IPS-NIHi11 (cell line): ENCODE data around the gene CXCL12.

ENCODE experiments used
- DNase-seq: peaks from one replicate; pipeline ENCODE4 v3.0.0; 2012; ENCODE audit warnings: mixed read lengths, low spot score

CXCL12 gene

DNA sequence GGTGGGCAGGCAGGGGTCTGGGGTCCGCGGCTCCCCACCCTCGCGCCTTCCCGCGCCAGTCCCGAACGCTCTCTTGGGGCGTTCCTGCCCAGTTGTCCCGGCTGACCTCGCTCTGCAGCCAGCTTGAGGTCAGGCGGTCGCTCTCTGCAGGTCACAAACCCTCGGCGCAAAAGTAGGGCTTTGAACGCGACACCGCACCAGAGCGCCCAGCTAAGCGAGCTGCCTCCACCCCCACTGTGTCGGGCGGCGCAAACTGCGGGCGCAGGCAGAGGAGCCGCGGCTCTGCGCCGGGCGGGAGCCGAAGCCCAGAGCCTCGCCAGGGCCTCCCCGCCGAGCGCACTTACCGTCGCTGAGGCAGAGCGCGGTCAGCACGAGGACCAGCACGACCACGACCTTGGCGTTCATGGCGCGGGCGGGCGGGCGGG lies 284 bp downstream of the CXCL12 start:
- peak; percentile 46 for DNase-seq

DNA sequence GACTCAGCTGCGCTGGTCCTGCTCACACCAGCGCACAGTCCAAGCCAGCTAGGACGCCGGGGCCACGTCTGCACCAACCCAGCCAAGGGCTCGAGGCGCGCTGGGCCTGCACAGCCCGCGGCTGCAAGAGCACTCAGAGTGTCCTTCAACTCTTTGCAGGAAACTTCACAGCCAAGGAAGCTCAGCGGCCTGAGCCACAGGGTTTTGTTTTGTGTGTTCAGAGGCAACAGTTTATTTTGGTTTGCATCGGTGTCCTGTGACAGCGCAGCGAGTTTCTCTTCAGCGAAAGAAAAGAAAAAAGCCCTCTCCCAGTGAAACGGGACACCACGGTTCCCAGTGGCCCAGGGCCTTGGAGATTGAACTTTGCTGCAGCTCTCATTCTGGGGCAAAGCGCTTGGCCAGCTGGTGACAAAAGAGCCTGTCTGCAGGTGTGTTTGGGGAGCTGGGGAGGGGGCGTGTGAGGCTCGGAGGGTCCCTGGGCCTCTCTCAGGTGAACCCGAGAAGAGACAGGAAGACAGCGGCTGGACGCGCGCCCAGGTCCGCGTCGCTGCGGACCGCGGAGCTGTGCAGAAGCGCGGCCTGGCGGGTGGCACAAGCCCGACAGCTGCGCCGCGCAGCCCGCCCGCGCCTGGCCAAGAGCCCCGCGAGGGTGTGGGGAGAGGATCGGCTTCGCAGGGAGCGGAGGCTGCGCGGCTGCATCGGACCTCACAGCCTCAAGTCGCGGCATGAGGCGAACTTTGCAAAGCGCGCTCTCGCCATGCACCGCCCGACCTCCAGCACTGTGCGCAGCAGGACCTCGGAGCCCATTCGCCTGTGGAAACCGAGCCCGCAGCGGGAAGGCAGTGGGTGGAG lies 922 bp downstream of the CXCL12 start:
- DNase-seq, result no peak

DNA sequence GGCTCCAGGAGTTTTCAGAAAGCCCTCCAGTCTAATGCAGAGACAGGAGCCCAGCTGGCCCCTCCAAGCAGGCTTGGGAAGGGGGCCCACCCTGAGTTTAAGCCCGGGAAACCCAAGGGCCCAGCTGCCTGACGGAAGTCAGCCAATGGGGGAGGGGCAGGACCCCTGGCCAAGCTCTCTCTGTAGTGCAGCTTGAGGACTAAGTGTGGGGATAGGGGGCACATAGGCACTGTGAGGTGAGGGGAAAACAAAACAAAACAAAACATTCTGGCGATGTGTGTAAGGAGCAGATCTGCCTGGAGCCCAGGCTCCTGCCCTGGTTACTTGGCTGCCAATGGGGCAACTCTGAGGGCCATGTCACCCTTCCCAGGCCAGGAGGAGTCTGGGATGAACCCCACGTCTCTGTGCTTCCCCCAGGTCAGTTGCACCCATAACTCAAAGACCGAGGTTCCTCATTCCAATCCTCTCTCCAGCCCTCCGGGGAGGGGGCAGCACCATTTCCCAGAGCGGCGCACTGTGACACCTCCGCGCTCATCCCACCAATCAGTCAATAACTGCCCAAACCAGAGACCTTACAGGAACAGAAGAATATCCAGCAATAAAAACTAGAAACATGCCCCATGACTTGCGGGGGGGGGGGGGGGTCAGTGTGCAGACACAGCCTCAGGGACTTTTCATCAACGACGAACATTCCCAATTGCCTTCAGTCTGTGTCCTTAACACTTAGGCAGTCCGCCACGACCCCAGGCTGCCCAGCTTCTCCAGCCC lies 1.7 kb downstream of the CXCL12 start:
- no peak for DNase-seq

DNA sequence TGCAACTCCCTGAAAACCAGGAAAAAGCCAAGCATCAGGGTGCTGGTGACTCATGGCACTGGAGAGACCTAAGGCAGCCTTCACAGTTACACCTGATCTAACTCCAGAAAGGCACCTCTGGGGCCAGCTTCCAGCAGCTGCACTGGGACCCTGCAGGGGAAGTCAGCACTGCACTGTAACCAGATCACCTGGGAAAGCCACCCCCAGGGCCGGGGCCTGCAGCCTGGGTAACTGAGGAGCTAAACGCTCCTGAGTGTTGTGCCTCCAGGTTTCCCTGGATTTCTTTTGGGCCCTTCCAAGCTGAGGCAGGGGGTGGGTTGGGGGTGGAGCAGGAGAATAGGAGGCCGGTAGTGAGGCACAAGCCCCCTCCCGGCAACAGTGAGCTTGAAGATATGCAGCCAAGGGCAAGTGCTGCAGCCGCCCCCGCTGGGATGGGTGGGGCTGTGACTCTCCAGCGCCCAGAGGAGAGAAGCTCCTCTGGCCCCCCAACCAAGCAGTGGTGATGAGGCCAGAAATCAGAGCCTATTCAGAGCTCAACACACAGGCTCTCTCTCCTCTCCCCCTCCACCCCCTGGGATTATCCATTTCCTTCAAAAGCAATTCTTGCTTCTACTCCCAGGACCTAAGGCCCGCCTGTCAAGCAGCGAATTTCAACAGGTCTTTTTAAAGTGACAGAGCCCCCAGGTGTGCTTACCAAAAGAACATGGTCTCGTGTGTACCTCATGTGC lies 2.6 kb downstream of the CXCL12 start:
- peak; percentile 57 for DNase-seq

DNA sequence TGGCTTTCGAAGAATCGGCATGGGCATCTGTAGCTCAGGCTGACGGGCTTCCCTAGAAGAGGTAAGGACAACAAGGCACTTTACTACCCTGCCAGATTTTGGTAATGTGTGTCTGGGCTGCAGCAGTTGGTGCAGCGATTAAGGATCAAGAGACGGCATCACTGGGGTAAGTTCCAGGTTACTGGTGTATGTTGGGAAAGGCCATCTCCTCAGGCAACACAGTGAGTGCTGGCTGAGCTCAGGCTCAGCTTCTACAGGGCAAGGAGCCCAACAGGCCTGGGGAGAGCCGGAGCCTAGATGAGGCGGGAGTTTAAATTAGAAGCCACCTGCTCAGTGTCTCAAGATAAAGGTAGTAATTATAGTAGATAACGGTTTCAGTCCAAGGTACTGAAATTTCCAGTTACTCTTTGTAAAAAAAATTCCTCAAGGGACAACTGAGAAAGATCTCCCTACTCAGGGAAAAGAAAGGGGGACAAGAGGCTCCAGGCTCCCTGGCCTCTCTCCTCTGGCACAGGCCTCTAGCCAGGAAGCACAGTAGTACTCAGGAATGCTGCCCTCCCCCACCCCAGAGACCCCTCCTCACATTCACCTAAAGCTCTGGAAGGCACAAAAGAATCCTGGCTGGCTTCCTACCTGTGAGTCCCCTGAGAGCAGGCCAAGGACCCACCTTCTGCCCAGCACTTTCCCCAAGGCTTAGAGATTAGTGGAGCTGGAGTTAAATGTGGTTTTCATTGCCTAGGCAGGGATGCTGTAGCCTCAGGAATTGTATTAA lies 3.9 kb downstream of the CXCL12 start:
- DNase-seq, result no peak

DNA sequence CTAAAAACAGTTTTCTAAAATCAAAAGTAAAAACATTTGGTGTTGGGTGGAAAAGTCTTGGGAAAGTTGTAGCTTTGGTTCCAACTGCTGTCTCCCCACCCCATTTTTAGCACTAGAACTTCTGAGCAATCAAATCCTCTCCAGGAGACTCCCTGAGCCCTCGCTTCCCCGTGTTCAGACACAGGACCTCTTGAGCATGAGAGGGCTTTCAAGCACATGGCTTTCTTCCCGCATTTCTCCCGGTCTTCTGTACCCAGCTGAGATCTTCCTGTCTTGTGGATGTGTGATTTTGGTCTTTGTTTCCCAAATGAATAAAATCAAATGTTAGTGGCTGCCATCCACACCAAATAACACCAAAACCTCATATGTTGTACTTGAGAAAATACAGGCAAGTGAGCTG lies 5.0 kb downstream of the CXCL12 start:
- DNase-seq, result no peak

DNA sequence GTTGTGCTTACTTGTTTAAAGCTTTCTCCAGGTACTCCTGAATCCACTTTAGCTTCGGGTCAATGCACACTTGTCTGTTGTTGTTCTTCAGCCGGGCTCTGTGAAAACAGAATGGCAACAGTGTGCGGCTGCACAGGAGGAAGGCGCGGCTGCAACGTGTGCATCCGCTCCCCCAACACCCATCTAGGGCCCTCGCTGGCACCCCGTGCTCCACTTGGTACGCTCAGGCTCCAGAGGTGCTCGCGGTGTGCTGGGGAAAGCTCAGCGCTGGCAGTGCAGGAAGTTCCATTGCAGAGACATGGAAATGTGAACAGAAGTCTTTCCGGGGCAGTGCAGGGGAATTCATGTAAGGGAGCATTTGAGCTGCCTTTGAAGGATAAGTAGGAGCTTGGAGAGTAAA lies 6.3 kb downstream of the CXCL12 start:
- DNase-seq, result no peak

DNA sequence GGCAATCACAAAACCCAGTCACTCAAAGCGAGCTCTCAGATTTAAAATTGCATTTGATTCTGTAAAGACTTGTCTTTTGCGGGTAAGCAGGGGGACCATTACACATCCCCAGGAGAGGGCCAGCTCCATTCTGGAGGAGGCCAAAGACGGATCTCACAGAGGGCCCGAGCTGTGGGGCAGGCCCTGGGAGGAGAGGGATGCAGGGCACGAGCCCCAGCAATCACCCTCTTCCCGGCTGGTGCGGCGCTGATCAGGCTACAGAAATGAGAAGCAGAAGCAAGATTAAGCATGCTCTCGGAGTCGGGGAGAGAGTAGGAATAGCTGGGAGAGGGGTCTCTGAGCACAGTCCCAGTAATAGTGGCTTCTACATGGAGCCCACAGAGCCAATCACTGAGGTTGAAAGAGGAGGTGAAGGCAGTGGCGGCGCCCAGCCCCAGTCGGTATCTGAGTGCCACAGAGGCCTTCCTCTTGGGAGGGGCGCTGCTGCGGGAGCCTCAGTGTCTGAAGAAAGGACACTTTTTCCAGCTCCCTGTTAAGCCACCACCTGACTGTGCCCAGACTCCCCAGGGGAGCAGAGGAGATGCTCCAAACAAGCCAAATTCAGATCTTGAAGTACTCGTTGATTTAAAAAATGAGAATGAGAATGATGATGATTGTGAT lies 7.1 kb downstream of the CXCL12 start:
- no peak for DNase-seq

DNA sequence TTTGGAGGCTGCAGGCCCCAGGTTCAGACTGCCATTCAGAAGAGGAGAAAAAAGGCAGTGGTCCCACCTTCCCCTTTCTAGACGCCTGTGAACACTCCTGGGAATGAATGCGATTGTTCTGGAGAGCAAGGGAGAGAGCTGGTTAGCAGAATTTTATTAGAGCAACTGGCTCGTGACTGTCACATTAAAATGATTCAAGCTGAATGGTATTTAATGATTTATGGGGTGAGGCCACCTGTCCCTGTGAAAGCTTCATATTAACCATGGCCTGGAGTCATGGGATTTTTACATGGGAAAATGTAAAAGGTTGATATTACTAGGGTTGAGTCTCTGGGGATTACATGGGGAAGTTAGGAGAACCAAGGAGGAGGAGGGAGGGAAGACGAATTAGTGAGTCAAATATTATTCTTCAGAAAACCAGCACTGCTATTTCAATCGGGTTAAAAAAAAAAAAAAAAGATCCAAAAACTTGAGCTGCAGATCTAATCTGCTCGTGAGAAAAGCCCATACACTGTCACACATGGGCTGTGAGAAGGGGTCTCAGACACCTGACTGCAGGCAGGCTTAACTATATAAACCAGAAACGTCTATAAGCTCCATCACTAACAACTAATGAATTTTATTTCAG lies 8.3 kb downstream of the CXCL12 start:
- no peak for DNase-seq

DNA sequence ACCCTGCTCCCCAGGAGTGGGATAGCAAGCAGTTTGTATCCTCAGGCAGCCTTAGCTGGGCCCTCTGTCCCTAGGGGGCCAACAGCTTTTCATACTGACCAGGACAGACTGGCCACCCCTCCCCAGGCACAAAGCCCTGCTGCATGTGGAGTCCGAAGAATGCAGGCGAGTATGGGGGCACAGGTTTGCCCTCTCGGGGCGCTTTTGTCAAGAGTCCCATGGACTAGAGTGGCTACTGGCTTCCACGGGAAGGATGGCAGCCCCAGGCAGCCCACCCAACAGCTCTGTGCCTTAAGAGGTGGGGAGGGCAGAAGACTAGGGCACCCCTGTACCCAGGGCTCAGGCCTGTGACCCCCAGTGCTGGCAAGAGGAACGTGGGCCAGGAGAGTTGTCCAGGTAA lies 10.7 kb downstream of the CXCL12 start:
- no peak for DNase-seq

DNA sequence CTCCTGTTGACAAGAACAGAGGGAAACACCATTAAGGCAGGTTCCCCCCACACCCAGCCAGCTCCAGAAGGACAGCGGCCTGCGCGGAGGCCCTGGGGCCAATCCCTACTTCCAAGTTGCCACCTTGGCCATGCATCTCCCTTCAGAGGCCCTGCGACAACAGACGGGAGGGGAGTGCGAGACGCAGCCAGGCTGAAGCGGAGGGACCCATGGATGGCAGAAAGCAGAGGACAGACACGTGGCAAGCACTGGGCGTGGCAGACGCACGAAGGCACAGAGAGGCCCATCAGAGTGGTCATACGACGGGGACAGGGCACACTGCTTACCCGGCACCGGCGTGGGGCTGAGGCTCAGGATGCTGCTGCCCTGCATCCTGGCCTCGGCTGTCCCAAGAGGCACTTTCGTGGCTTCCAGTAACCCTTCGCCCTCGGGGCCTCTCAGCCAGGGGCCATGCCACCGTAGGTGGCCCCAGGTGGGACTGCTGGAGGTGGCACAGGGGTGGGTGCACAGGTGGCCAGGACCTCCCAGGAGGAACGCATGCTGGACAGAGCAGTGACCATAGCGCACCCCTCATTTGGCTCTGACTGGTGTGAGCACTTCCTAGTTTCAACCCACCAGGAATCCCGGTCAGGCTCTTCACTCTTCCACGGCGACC lies 11.4 kb downstream of the CXCL12 start:
- no peak for DNase-seq

DNA sequence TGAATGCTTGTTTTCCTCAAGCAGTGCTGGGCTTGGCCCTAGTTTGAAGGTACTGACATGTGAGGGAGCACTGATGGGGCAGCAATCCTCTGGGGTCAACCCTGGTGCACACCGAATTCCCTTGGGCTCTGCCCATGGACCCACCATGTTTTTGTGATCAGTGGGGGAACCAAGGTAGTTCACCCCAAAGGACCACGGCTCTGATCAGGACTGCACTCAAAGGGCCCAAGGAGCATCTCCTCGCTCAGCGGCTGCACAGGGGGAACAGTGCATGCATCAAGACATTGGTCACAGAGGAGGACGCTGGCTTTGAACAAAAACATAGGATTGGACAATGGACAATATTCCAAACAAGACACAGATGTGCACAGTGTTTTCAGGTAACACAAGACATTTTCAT lies 12.7 kb downstream of the CXCL12 start:
- no peak for DNase-seq

DNA sequence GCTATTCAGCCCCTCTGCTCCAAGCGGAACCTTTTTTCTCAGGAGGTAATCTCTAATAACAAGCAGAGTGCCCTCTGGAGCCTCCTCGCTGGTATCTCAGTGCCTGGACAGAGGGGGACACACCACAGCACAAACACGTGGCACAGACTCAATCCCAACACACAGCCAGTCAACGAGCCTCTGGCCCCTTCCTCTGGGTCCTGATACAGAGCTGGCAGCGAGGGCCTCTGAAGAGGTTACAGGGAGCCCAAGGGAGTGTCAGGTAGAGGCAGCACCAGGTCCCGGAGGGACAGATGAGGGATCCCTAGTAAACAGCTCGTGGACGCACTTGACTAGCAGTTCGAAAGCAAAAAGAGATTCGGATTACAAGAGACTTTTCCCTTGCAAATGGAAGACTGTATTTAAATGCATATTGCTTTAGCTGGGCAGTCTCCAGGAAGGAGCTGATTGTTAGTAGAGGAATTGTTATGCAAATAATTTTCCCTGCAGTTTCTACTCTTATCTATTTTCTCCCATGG lies 14.1 kb downstream of the CXCL12 start:
- DNase-seq, result peak; percentile 47

DNA sequence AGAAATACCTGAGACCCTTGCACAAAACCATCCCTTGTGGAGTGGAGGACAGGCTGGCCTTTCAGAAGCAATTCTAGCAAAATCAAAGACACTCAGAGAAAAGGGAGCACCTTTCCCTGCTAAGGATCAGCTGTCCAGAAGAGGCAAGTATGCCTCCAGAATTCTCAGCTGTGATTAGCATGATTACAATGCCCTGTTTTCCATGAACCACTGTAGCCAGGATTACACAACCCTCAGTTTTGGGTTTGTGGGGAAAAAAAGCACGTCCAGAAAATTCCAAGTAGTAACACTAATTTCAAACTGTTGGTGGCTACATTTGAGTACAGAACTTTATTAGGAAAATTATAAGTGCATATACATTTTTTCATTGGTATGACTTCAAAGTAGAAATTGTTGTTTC lies 15.0 kb downstream of the CXCL12 start:
- no peak for DNase-seq

DNA sequence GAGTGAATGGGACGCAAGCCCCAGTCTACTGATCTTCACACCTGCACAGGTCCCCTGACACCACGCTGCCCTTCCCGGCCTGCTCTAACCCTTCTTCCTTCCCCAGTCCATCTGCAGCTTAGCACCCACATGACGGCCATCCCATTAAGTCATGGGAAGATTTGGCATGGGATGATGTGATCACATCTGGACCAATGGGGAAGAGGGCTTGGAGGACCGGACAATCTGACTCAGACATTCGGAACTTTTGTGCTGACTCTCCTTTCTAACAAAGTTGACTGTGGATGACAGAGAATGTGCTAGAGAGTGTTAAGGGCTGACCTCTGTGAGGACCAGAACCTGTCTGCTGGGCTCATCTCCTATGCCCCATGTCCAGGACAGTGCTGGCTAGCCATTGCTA lies 15.6 kb downstream of the CXCL12 start:
- DNase-seq, result no peak

DNA sequence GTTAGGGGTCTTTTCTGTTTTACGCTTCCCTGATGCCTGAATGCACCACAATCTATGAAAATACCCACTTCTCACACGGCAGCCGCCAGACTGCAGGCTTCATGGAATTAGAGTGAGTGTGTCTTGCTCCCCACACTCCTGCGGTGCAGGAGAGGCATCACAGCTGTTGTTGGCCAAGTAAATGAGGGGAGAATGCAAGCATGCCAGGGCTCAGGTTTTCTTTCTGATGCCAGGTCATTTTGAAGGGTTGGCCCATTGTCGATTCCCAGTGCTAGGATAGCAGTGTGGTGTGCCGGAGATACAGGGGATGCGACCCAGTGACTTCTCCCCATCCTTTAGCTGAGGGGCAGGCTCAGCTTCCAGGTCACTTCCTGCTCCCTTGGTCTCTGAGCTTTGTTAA lies 16.3 kb downstream of the CXCL12 start:
- no peak for DNase-seq

DNA sequence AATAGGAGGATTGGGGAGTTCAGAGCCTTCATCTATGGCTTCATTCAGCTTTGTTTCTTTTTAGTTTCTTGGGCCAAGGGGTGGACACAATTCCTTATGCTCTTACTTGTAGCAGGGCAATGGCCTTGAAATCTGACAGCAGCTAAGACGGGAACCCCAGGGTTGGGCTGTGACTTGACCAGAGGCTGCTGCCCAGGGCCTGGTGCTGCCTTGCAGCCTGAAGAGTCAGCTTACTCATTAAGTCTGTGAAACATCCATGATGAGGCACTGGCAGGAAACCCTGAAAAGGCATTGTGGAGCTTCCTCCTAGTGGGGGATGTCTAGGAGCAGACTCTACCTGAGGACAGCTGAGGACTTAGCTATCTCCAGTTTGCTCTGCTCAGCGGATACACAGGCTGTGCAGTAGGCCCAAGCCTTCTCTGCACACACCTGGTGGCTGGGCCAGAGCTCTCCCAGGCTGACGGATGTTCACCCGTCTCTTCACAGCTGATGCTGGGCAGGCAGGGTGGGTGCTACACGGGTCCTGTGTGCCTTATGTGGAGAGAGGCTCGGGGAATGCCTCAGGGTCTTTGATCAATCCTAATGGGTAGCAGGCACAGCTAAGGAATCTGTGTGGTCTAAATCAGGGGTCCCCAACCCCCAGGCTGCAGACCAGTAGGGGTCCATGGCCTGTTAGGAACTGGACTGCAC lies 17.8 kb downstream of the CXCL12 start:
- DNase-seq, result no peak

DNA sequence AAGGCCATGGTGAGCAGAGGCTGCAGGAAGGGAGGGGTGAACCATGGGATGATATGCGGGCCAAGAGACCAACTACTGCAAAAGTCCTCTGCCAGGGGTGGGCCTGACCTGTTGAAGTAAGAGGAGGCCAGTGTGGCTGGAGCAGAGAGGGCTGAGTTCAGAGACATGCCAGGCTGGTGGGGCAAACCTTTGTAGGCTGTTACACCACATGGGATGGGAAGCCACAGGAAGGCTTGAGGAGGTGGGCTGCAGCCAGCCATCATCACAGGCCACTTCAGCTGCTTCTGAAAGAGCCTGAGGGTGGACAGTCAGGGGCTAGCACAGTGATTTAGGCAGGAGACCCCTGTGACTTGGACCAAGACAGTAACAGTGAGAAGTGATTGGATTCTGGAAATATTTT lies 20.3 kb downstream of the CXCL12 start:
- no peak for DNase-seq

DNA sequence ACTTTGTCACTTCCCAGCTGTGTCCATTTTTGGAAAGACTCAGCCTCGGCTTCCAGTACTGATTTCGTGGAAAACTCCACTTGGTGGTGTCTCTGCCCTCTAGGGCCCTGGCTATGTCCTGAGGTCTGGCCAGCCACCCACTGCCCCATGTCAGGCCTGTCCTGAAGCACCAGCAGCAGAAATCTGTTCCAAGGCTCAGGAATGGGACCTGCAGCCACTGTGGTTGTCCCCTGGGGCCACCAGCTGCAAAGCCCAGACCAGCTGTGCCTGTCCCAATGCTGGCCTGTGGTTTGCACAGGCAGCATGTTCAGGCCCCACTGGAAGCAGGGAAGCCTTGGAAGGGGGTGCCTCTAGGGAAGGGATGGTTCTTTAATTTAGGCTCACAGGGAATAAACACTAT lies 21.2 kb downstream of the CXCL12 start:
- no peak for DNase-seq
